ENCODE results near the gene GLA. TPM values are rescaled to one million over a fixed set of nuclear protein-coding genes. Genes with fewer than 3 reads are reported as not detected.

The GLA gene
- total and polyA plus RNA-seq, 9 of the 15 experiments (the other 6 are each of a cell fraction or from before 2014, with no cell fraction given) = 41.7 to 146 (median 73.8) TPM

- TF ChIP-seq CHD7 (IDR thresholded peaks at IDR 0.05; ENCODE audit: low read depth, low read length) (no peak), BHLHE40 (IDR thresholded peaks at IDR 0.05; ENCODE audit: low read length) (peak; percentile 99), MAZ (CRISPR knock-in tag; conservative IDR thresholded peaks at IDR 0.05 in 1 of 2, IDR thresholded peaks at IDR 0.05 in 1 of 2) (peak in 1 of 2 experiments; percentile 70; a peak in 2 of 4 replicates), ETV1 (tag; conservative IDR thresholded peaks at IDR 0.05; ENCODE audit: low read depth) (0 out of 2 replicates have a peak, but pooled peaks have one; percentile 23), NFXL1 (CRISPR knock-in tag; IDR thresholded peaks at IDR 0.05) (no peak), LEF1 (IDR thresholded peaks at IDR 0.05) (peak; percentile 92), NCOR1 (IDR thresholded peaks at IDR 0.05) (peak; percentile 79), MTA2 (IDR thresholded peaks at IDR 0.05; ENCODE audit: low read depth) (no peak), ZBTB9 (CRISPR knock-in tag; IDR thresholded peaks at IDR 0.05) (no peak), JUND (IDR thresholded peaks at IDR 0.05; ENCODE audit: borderline replicate concordance, low read depth, low read length) (peak; percentile 62), JUND (tag; IDR thresholded peaks at IDR 0.05; ENCODE audit: borderline replicate concordance, low read depth, low read length) (peak; percentile 48; the same call in 2 of the 3 replicates), MLLT1 (IDR thresholded peaks at IDR 0.05) (peak in 1 of 2 experiments; percentile 63; a peak in 2 of 4 replicates), MAFK (IDR thresholded peaks at IDR 0.05; ENCODE audit: low read length) (peak; percentile 68), L3MBTL2 (IDR thresholded peaks at IDR 0.05) (peak; percentile 75)
Observed at GRCh38 chrX:101407748-101408531, at the start of gene GLA, which contains the start of gene HNRNPH2 (continued).

Measured in K562 (cell line).